ENCODE measurements around the gene PSMB11. TPM values are rescaled to one million over a fixed set of nuclear protein-coding genes. Genes with fewer than 3 reads are reported as not detected.
A peak's percentile ranks its signal among the peaks of the same experiment; 100 is the strongest.

PSMB11 gene
- total and polyA plus RNA-seq, 10 of the 15 experiments (the other 5 are each of a cell fraction or from before 2014, with no cell fraction given) = not detected

GRCh38 chr14:23024612-23025075, 17.4 kb upstream of the PSMB11 start:
- FAIRE-seq (no peak), DNase-seq (ENCODE audit: low read depth, low spot score) (no peak), ATAC-seq (peak; percentile 35; the same call in 2 of the 3 replicates)
- Histone ChIP-seq H3K4me1 (ENCODE audit: control insufficient read depth, insufficient read depth, low read length) (no peaks in the 10 kb centered on the region), H3K4me2 (ENCODE audit: control insufficient read depth, insufficient read depth) (no peak overlapping the region), H3K9me3 (replicated peaks; ENCODE audit: control insufficient read depth, insufficient read depth, low read length) (no peaks in the 10 kb centered on the region), H3K4me3 (no peak overlapping the region), H4K20me1 (ENCODE audit: control insufficient read depth, insufficient read depth) (no peaks in the 10 kb centered on the region), H2AFZ (ENCODE audit: control insufficient read depth, low read depth, low read length) (no peak overlapping the region), H3K36me3 (ENCODE audit: control insufficient read depth in 2 of 2, insufficient read depth in 2 of 2, low read length in 1 of 2) (peaks cover 5 to 32% of the 10 kb centered on the region in 2 experiments), H3K9ac (ENCODE audit: control insufficient read depth, insufficient read depth, low read length) (no peak overlapping the region), H3K79me2 (ENCODE audit: control insufficient read depth, insufficient read depth, low read length) (no peaks in the 10 kb centered on the region), H3K27me3 (replicated peaks in 1 of 2; ENCODE audit: control insufficient read depth in 2 of 2, insufficient read depth in 2 of 2, low read length in 1 of 2) (no peaks in the 10 kb centered on the region), H3K27ac (ENCODE audit: control insufficient read depth, insufficient read depth) (no peak overlapping the region)
- POLR2A ChIA-PET = interaction anchor here (0.7 to 2.2 kb wide), 4 partner anchors 9 to 30 kb away, joined by 3 to 6 read pairs (median 3); no protein-coding TSS in a partner anchor
- in situ Hi-C loops (cut with MboI) (no loop called here), intact Hi-C loops (cut with micrococcal nuclease; ENCODE audit: unreplicated experiment) (no loop called here)
- TF ChIP-seq NFYA (IDR thresholded peaks at IDR 0.05; ENCODE audit: borderline replicate concordance, low read depth, low read length) (no peak), PKNOX1 (IDR thresholded peaks at IDR 0.05) (peak; percentile 25; the same call in 1 of the 2 replicates)
- RAD21 ChIA-PET (ENCODE audit: unreplicated experiment) = interaction anchor here (0.6 to 1.6 kb wide), 4 partner anchors 15 to 175 kb away, joined by 3 to 5 read pairs (median 3); no protein-coding TSS in a partner anchor
- no TSS peak for BruUV-seq (replicated peaks)
- CTCF ChIA-PET = interaction anchor here (0.8 to 5.5 kb wide), 10 partner anchors 12 to 68 kb away, joined by 3 to 43 read pairs (median 4); partner anchors contain the start of genes CDH24 and HAUS4
- SMC1A ChIA-PET (ENCODE audit: uncharacterized antibody, unreplicated experiment) = interaction anchor here (0.6 to 3.4 kb wide), 8 partner anchors 10 to 65 kb away, joined by 3 to 10 read pairs (median 4); no protein-coding TSS in a partner anchor
- WGBS (ENCODE audit: insufficient coverage, insufficient replicate concordance, low lambda C conversion rate, missing lambda C conversion rate) = 80% methylated on average over 7 of the region's 7 CpGs

DNA sequence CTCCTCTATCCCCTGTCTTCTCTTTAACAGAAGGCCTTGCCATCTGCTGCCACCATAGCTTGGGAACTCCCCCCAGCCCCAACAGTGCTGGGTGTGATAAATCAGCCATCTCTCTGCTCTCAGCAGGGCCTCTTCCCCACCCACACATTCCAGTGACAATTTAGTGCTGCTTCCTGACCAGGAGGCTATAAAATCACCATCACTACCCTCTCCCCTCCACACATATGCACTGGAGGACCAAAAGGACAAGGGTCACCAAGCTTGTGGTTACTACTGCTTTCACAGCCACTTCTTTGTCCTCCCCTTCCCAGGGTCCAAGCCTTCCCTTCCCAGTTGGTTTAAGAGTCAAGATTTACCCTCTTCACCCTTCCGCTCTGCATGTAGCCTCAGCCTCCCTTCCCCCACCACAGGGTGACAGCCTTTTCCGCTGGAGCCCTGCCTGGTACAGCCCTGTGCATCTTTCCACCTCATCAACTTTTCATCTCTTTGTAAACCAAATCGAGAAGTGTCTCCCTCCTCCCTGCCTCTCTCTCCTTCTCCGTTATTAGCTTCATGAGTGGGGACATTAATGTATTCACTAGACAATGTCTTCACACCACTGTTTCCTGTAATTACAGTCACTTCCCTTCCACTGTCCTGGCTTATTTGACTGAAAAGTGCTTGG, 16.7 kb upstream of the PSMB11 start:
- TF ChIP-seq PML (IDR thresholded peaks at IDR 0.05; ENCODE audit: low read length) (no peak), NR2C1 (IDR thresholded peaks at IDR 0.05) (0 out of 2 replicates have a peak, but pooled peaks have one; percentile 4), TCF3 (IDR thresholded peaks at IDR 0.05; ENCODE audit: borderline replicate concordance, insufficient read depth, low read depth, low read length) (no peak), SP1 (IDR thresholded peaks at IDR 0.05; ENCODE audit: low read depth, low read length) (no peak), CHD4 (IDR thresholded peaks at IDR 0.05) (no peak), IKZF1 (conservative IDR thresholded peaks at IDR 0.05) (peak; percentile 56; the same call in 1 of the 2 replicates), IKZF2 (IDR thresholded peaks at IDR 0.05) (peak; percentile 38 to 63; a peak in 2 of 4 replicates), NR2F1 (conservative IDR thresholded peaks at IDR 0.05) (peak; percentile 48), EGR1 (IDR thresholded peaks at IDR 0.05; ENCODE audit: borderline replicate concordance in 1 of 2, low read depth in 2 of 2, low read length in 2 of 2) (peak in 1 of 2 experiments; percentile 3; a peak in 1 of 3 replicates)
- TF ChIP-seq, protein P1, sequence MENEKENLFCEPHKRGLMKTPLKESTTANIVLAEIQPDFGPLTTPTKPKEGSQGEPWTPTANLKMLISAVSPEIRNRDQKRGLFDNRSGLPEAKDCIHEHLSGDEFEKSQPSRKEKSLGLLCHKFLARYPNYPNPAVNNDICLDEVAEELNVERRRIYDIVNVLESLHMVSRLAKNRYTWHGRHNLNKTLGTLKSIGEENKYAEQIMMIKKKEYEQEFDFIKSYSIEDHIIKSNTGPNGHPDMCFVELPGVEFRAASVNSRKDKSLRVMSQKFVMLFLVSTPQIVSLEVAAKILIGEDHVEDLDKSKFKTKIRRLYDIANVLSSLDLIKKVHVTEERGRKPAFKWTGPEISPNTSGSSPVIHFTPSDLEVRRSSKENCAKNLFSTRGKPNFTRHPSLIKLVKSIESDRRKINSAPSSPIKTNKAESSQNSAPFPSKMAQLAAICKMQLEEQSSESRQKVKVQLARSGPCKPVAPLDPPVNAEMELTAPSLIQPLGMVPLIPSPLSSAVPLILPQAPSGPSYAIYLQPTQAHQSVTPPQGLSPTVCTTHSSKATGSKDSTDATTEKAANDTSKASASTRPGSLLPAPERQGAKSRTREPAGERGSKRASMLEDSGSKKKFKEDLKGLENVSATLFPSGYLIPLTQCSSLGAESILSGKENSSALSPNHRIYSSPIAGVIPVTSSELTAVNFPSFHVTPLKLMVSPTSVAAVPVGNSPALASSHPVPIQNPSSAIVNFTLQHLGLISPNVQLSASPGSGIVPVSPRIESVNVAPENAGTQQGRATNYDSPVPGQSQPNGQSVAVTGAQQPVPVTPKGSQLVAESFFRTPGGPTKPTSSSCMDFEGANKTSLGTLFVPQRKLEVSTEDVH (IDR thresholded peaks at IDR 0.05; ENCODE audit: low read depth, partially characterized antibody) = no peak
- peaks cover 5 to 32% of the 10 kb centered on the region in 2 experiments for H3K36me3 ChIP-seq (ENCODE audit: control insufficient read depth in 2 of 2, insufficient read depth in 2 of 2, low read length in 1 of 2)
- DNase-seq (ENCODE audit: low read depth, low spot score) (no peak), ATAC-seq (peak; percentile 52; the same call in 2 of the 3 replicates), FAIRE-seq (no peak)
- H3K79me2 ChIP-seq (ENCODE audit: control insufficient read depth, insufficient read depth, low read length) = no peaks in the 10 kb centered on the region
- in situ Hi-C loops (cut with MboI) = no loop called here
- H2AFZ ChIP-seq (ENCODE audit: control insufficient read depth, low read depth, low read length) = no peak overlapping the region
- ChIA-PET POLR2A (interaction anchor here (2.2 kb wide), 1 partner anchor 17 kb away, joined by 6 read pairs; no protein-coding TSS in a partner anchor), RAD21 (ENCODE audit: unreplicated experiment) (interaction anchor here (0.6 to 1.6 kb wide), 4 partner anchors 15 to 174 kb away, joined by 3 to 5 read pairs (median 3); no protein-coding TSS in a partner anchor), SMC1A (ENCODE audit: uncharacterized antibody, unreplicated experiment) (interaction anchor here (0.7 to 3.4 kb wide), 8 partner anchors 10 to 65 kb away, joined by 3 to 10 read pairs (median 4); no protein-coding TSS in a partner anchor), CTCF (interaction anchor here (0.8 to 5.5 kb wide), 10 partner anchors 19 to 68 kb away, joined by 3 to 43 read pairs (median 4); partner anchors contain the start of gene HAUS4)
- intact Hi-C loops (cut with micrococcal nuclease; ENCODE audit: unreplicated experiment) = no loop called here
- WGBS (ENCODE audit: insufficient coverage, insufficient replicate concordance, low lambda C conversion rate, missing lambda C conversion rate) = 100% methylated on average over 4 of the region's 4 CpGs
- no peaks in the 10 kb centered on the region for H3K9me3 ChIP-seq (replicated peaks; ENCODE audit: control insufficient read depth, insufficient read depth, low read length)
- no TSS peak for BruUV-seq (replicated peaks)
- no peaks in the 10 kb centered on the region for H3K27me3 ChIP-seq (replicated peaks in 1 of 2; ENCODE audit: control insufficient read depth in 2 of 2, insufficient read depth in 2 of 2, low read length in 1 of 2)
- H3K4me1 ChIP-seq (ENCODE audit: control insufficient read depth, insufficient read depth, low read length) = no peaks in the 10 kb centered on the region
- no peak overlapping the region for H3K9ac ChIP-seq (ENCODE audit: control insufficient read depth, insufficient read depth, low read length)
- H4K20me1 ChIP-seq (ENCODE audit: control insufficient read depth, insufficient read depth) = no peaks in the 10 kb centered on the region
- H3K27ac ChIP-seq (ENCODE audit: control insufficient read depth, insufficient read depth) = no peak overlapping the region
- no peak overlapping the region for H3K4me2 ChIP-seq (ENCODE audit: control insufficient read depth, insufficient read depth)
- no peak overlapping the region for H3K4me3 ChIP-seq
